GM19043 (cell line): ENCODE results near the gene NAV3.

Experiments
- ATAC-seq: cut with Tn5 transposase; IDR thresholded peaks from one replicate; pipeline ENCODE4 v1.9.1; 2021; ENCODE audit warnings: low read depth; ENCODE audit not compliant: unreplicated experiment

Gene NAV3

GRCh38 chr12:77837876-77838291 lies 7.2 kb downstream of the NAV3 start:
- no peak for ATAC-seq

- no peak for ATAC-seq
Observed at GRCh38 chr12:77841521-77841920, 10.8 kb downstream of the NAV3 start.

GRCh38 chr12:77842430-77842829 lies 11.7 kb downstream of the NAV3 start:
- ATAC-seq = no peak

- no peak for ATAC-seq
Observed at GRCh38 chr12:77845831-77846230, 15.1 kb downstream of the NAV3 start.

GRCh38 chr12:77847060-77847541 lies 16.4 kb downstream of the NAV3 start:
- ATAC-seq = peak; percentile 99

- ATAC-seq = no peak
Observed at GRCh38 chr12:77847680-77848431, 17.2 kb downstream of the NAV3 start.

- no peak for ATAC-seq
Observed at GRCh38 chr12:77850129-77850528, 19.4 kb downstream of the NAV3 start.

GRCh38 chr12:77850698-77851097 lies 20.0 kb downstream of the NAV3 start:
- no peak for ATAC-seq

GRCh38 chr12:77855548-77855947 lies 24.9 kb downstream of the NAV3 start:
- no peak for ATAC-seq

- ATAC-seq = no peak
Observed at GRCh38 chr12:77861317-77861716, 30.6 kb downstream of the NAV3 start.

GRCh38 chr12:77865178-77865577 lies 34.5 kb downstream of the NAV3 start:
- no peak for ATAC-seq

GRCh38 chr12:77878901-77879300 lies 48.2 kb downstream of the NAV3 start:
- no peak for ATAC-seq

GRCh38 chr12:77882709-77883108 lies 52.0 kb downstream of the NAV3 start:
- ATAC-seq = no peak

- no peak for ATAC-seq
Observed at GRCh38 chr12:77888611-77889010, 57.9 kb downstream of the NAV3 start.

GRCh38 chr12:77891518-77892147 lies 60.9 kb downstream of the NAV3 start:
- no peak for ATAC-seq

GRCh38 chr12:77893918-77894317 lies 63.2 kb downstream of the NAV3 start:
- ATAC-seq = no peak

GRCh38 chr12:77894556-77894955 lies 63.9 kb downstream of the NAV3 start:
- ATAC-seq = no peak

GRCh38 chr12:77895699-77896098 lies 65.0 kb downstream of the NAV3 start:
- no peak for ATAC-seq

GRCh38 chr12:77907936-77908335 lies 77.2 kb downstream of the NAV3 start:
- ATAC-seq = no peak

- ATAC-seq = no peak
Observed at GRCh38 chr12:77914081-77914488, 83.4 kb downstream of the NAV3 start.

- no peak for ATAC-seq
Observed at GRCh38 chr12:77915071-77915600, 84.4 kb downstream of the NAV3 start.

- ATAC-seq = no peak
Observed at GRCh38 chr12:77916276-77916675, 85.6 kb downstream of the NAV3 start.
